Activated naive CD4-positive, alpha-beta T cell treated with Interleukin-2 at 50 U/mL for 16 hours (primary cell): ENCODE results near the gene NUP133.
"Not testable (repeated sequence)": the region's sequence is repeated elsewhere in the genome, so short reads cannot be mapped to it uniquely, and the experiment has no call there.

Experiments used
- DNase-seq: peaks from one replicate; pipeline ENCODE4 v3.0.0-alpha.2; 2020

Gene NUP133

GRCh38 chr1:229507951-229508822, at the start of gene NUP133:
Gene NUP133 (minus strand): TSS chr1:229508341. CDS start chr1:229508249, 92 bp downstream.
- DNase-seq = peak; percentile 99

GRCh38 chr1:229557200-229557850, 49.2 kb upstream of the NUP133 start:
- DNase-seq = no peak

GRCh38 chr1:229554886-229555621, 46.9 kb upstream of the NUP133 start:
- no peak for DNase-seq

GRCh38 chr1:229553621-229554130, 45.5 kb upstream of the NUP133 start:
- DNase-seq = no peak

- no peak for DNase-seq
These were observed 44.6 kb upstream of the NUP133 start for GRCh38 chr1:229552732-229553131.

- no peak for DNase-seq
These were observed 42.8 kb upstream of the NUP133 start for GRCh38 chr1:229550812-229551567.

GRCh38 chr1:229547542-229547941, 39.4 kb upstream of the NUP133 start:
- no peak for DNase-seq

- no peak for DNase-seq
These were observed 36.4 kb upstream of the NUP133 start for GRCh38 chr1:229544587-229544986.

GRCh38 chr1:229539863-229540506, 31.8 kb upstream of the NUP133 start:
- no peak for DNase-seq

GRCh38 chr1:229538945-229539344, 30.8 kb upstream of the NUP133 start:
- no peak for DNase-seq

- no peak for DNase-seq
These were observed 29.8 kb upstream of the NUP133 start for GRCh38 chr1:229537894-229538293.

GRCh38 chr1:229536982-229537381, 28.8 kb upstream of the NUP133 start:
- DNase-seq = no peak

GRCh38 chr1:229535230-229535629, 27.1 kb upstream of the NUP133 start:
- DNase-seq = no peak

- no peak for DNase-seq
These were observed 23.2 kb upstream of the NUP133 start for GRCh38 chr1:229531326-229531725.

GRCh38 chr1:229529639-229530038, 21.5 kb upstream of the NUP133 start:
- DNase-seq = no peak

- no peak for DNase-seq
These were observed 18.6 kb upstream of the NUP133 start for GRCh38 chr1:229526695-229527094.

GRCh38 chr1:229523052-229523451, 14.9 kb upstream of the NUP133 start:
- DNase-seq = no peak

GRCh38 chr1:229514578-229515275, 6.6 kb upstream of the NUP133 start:
- peak; percentile 61 for DNase-seq

- DNase-seq = not testable (repeated sequence)
These were observed 3.5 kb upstream of the NUP133 start for GRCh38 chr1:229511625-229512024.

- not testable (repeated sequence) for DNase-seq
These were observed 3.1 kb upstream of the NUP133 start for GRCh38 chr1:229511201-229511600.

GRCh38 chr1:229509576-229509975, 1.4 kb upstream of the NUP133 start:
- DNase-seq = no peak
